Measurements from ENCODE around the gene KLRD1.

Gene KLRD1, protein sequence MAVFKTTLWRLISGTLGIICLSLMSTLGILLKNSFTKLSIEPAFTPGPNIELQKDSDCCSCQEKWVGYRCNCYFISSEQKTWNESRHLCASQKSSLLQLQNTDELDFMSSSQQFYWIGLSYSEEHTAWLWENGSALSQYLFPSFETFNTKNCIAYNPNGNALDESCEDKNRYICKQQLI

DNA sequence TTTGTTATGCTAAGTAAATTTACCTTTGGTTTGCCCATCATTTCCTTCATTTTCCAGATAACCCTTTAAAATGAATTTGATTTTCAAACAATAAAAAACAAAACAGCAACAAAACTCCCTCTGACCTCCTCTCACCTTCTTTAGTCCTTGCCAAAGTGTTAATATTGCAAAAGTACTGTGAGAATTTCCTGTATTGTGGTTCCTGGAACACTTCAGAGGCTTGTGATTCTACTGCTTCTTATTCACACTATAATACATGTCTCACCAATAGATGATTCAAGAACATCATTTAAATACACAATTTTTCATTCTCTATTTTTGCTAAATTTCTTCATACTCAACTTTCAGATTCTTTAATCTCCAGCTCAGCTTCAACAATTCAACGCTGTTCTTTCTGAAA, at the start of gene KLRD1:
Gene KLRD1 (plus strand): TSS at position 241 of the 400 bp plus-strand sequence. CDS start 208 bp downstream, outside the sequence.
- H3K4me3 ChIP-seq (ENCODE audit: low read depth, low read length): no peak within 1 kb of the TSS
- TF ChIP-seq, protein P1, sequence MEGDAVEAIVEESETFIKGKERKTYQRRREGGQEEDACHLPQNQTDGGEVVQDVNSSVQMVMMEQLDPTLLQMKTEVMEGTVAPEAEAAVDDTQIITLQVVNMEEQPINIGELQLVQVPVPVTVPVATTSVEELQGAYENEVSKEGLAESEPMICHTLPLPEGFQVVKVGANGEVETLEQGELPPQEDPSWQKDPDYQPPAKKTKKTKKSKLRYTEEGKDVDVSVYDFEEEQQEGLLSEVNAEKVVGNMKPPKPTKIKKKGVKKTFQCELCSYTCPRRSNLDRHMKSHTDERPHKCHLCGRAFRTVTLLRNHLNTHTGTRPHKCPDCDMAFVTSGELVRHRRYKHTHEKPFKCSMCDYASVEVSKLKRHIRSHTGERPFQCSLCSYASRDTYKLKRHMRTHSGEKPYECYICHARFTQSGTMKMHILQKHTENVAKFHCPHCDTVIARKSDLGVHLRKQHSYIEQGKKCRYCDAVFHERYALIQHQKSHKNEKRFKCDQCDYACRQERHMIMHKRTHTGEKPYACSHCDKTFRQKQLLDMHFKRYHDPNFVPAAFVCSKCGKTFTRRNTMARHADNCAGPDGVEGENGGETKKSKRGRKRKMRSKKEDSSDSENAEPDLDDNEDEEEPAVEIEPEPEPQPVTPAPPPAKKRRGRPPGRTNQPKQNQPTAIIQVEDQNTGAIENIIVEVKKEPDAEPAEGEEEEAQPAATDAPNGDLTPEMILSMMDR (IDR thresholded peaks at IDR 0.05; ENCODE audit: low read depth, low read length, missing control alignments): no peak
- DNase-seq (ENCODE audit: low read depth): no peak

DNA sequence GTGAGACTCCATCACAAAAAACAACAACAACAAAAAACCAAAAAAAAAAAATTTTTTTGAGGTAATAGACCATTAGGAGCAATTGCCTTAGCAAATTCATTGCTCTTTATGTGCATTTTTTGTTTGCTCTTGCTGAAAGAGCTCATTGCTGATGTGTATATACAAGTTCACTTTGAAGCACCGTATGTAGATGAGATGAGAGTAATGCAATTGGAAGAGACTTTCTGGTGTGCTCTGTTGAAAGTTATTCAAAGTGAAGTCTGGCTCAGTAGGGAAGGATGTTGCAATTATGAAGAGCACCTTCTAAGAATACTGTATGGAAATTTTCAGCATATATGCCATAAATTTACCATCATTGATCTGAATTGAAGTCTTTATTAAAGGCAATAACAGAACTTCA, 46.7 kb upstream of the KLRD1 start:
- no peak overlapping the region for H3K4me3 ChIP-seq (ENCODE audit: low read depth, low read length)
- DNase-seq (ENCODE audit: low read depth): no peak
- TF ChIP-seq, protein P1 (IDR thresholded peaks at IDR 0.05; ENCODE audit: low read depth, low read length, missing control alignments): no peak

DNA sequence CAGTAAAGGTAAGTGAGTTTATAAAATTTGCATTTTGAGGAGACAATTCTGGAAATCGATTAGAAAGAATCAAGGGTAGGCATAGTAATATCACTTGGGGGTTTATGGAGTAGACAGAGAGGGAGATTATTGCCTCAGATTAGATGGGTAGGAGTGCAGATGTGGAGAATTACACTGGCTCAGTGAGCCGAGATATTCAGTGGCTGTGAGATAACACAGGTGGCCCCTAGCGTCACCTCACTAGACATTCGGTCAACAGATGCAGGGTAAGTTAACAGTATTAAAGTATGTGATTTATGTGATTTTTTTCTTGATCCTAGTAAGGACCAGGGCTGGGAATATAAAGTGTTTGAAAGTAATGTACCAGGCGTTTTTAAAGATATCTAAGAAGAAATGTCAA, 39.6 kb upstream of the KLRD1 start:
- DNase-seq (ENCODE audit: low read depth): no peak
- H3K4me3 ChIP-seq (ENCODE audit: low read depth, low read length): no peak overlapping the region
- TF ChIP-seq, protein P1 (IDR thresholded peaks at IDR 0.05; ENCODE audit: low read depth, low read length, missing control alignments): no peak

DNA sequence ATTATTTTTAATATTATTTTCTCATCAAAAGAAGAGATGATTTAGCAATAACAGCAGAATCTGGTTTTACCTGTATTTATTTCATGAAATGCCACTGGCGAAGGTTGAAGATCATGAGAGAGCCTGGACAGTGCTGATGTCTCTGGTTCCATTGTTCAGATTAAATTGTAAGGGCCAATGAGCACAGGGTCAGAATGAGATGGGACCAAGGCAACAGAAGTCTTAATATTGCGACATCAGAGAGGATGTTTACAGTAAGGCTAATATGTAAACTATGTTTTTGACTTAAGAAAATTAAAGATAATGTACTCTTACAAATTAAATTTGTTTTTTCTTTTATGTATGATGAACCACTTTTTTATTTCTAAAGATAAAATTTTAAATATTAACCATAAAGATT, 35.2 kb upstream of the KLRD1 start:
- no peak for DNase-seq (ENCODE audit: low read depth)
- H3K4me3 ChIP-seq (ENCODE audit: low read depth, low read length): no peak overlapping the region
- TF ChIP-seq, protein P1 (IDR thresholded peaks at IDR 0.05; ENCODE audit: low read depth, low read length, missing control alignments): no peak

DNA sequence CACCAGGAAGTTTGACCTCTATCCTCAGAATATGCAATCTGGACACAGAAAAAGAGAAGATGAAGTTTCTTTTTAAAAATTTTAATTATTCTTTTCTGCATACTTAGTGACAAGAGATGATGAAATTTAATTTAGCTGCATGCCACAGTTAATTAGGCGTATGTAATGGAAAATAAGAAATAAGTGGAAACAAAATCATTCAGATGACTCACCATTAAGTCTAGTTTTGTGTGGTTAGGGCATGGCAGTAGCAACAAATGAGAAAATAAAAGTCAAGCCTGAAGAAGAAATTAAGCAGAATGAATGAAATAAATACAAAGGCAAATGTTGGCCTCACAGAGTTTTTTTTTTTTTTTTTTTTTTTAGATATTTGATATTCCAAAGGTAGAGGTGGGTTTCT, 30.9 kb upstream of the KLRD1 start:
- TF ChIP-seq, protein P1 (IDR thresholded peaks at IDR 0.05; ENCODE audit: low read depth, low read length, missing control alignments): no peak
- H3K4me3 ChIP-seq (ENCODE audit: low read depth, low read length): no peak overlapping the region
- DNase-seq (ENCODE audit: low read depth): no peak

DNA sequence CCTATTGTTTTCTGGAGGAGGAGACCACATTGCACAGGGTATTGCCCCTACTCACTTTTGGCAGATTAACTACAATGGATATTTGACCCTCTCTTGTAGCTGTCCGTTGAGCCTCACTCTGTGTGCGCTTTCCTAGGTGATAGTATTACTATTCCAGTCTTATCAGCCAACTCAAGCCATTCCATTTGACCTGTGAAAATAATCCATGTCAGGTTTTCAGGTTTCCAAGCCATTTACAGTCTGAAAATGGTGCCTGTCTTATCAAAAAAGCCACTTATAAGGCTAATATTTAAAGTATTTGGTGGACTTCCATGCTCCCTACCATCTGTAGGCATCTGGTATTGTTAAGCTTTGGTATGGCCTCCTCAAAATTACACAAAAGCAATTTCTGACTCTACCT, 29.6 kb upstream of the KLRD1 start:
- DNase-seq (ENCODE audit: low read depth): no peak
- TF ChIP-seq, protein P1 (IDR thresholded peaks at IDR 0.05; ENCODE audit: low read depth, low read length, missing control alignments): no peak
- no peak overlapping the region for H3K4me3 ChIP-seq (ENCODE audit: low read depth, low read length)

DNA sequence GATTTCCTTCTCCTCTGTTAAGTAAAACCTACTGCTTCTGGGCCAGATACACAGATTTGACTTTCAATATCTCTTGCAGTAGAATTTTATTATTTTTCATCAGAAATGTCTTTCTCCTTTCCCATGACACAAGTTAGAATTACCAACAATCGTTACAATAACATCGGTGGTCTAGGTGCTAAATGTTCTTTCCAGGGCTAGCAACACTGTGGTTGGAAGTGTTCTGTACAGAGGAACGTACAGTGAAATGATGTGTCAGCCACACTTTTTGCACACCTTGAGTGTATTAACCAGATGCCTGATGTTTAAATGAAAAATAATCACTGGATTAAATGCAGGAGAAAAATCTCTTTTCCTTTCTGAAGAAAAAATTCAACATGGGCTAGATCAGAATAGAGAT, 27.7 kb upstream of the KLRD1 start:
- no peak for DNase-seq (ENCODE audit: low read depth)
- H3K4me3 ChIP-seq (ENCODE audit: low read depth, low read length): no peak overlapping the region
- TF ChIP-seq, protein P1 (IDR thresholded peaks at IDR 0.05; ENCODE audit: low read depth, low read length, missing control alignments): no peak
